ENCODE results near the gene HPS3. TPM values are rescaled to one million over a fixed set of nuclear protein-coding genes. Genes with fewer than 3 reads are reported as not detected.
"Not testable (repeated sequence)": the region's sequence is repeated elsewhere in the genome, so short reads cannot be mapped to it uniquely, and the experiment has no call there.

Gene HPS3
- total RNA-seq, 1 experiment from 2014 or later = 62.5 TPM

DNA sequence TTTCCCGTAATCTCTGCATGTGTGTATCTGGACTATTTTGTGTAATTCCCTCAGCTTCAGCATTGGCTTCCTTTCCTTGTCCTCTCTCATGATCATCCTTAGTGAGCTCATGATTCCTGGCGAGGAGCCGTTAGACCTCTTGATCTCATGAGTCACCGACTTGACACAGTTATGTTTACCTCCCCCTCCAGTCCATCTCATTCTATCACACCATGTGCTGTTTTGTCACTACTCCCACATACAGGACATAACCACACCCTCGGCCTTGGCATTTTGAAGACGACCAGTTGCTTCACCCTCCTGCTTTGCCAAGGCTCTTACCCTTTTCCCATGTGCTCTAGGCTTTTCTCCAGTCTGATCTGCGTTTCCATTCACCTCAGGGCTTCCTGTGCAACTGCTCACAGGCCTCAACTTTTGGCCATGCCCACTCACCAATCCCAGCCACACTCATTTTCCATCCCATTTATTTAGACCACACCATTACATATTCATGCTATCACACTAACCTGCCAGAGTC lies 50.7 kb downstream of the HPS3 start:
- no peak overlapping the region for H3K9ac ChIP-seq (ENCODE audit: low read length)
- DNase-seq = no peak
- no peak overlapping the region for H3K4me2 ChIP-seq (ENCODE audit: low read depth, low read length, poor library complexity, severe bottlenecking)
- H3K79me2 ChIP-seq (ENCODE audit: low read length) = no peaks in the 10 kb centered on the region
- no peaks in the 10 kb centered on the region for H4K20me1 ChIP-seq (ENCODE audit: insufficient read depth, low read depth, low read length)
- H3K9me2 ChIP-seq (replicated peaks; ENCODE audit: insufficient read depth, low read length) = no peaks in the 10 kb centered on the region
- H3K4me1 ChIP-seq (ENCODE audit: low read length) = no peaks in the 10 kb centered on the region
- H3K4me3 ChIP-seq (ENCODE audit: low read length) = no peak overlapping the region
- H3K36me3 ChIP-seq (ENCODE audit: insufficient read depth, low read length) = 0 out of 2 replicates have a peak, but pooled peaks cover 2% of the 10 kb centered on the region
- H3K27ac ChIP-seq (ENCODE audit: low read length) = no peak overlapping the region
- no peaks in the 10 kb centered on the region for H3K27me3 ChIP-seq (ENCODE audit: low read length)
- H3K9me3 ChIP-seq (ENCODE audit: low read length) = no peaks in the 10 kb centered on the region
- H2AFZ ChIP-seq (ENCODE audit: low read length) = no peak overlapping the region

GRCh38 chr3:149181182-149181581 lies 51.7 kb downstream of the HPS3 start:
- no peak overlapping the region for H3K4me2 ChIP-seq (ENCODE audit: low read depth, low read length, poor library complexity, severe bottlenecking)
- H3K27me3 ChIP-seq (ENCODE audit: low read length) = no peaks in the 10 kb centered on the region

GRCh38 chr3:149186219-149186618 lies 56.8 kb downstream of the HPS3 start:
- Histone ChIP-seq H3K27me3 (ENCODE audit: low read length) (no peaks in the 10 kb centered on the region), H3K9ac (ENCODE audit: low read length) (no peak overlapping the region), H3K4me1 (ENCODE audit: low read length) (no peaks in the 10 kb centered on the region), H3K9me2 (replicated peaks; ENCODE audit: insufficient read depth, low read length) (no peaks in the 10 kb centered on the region), H2AFZ (ENCODE audit: low read length) (no peak overlapping the region), H3K9me3 (ENCODE audit: low read length) (no peaks in the 10 kb centered on the region), H3K27ac (ENCODE audit: low read length) (no peak overlapping the region), H3K4me2 (ENCODE audit: low read depth, low read length, poor library complexity, severe bottlenecking) (no peak overlapping the region), H3K36me3 (ENCODE audit: insufficient read depth, low read length) (no peaks in the 10 kb centered on the region), H3K4me3 (ENCODE audit: low read length) (no peak overlapping the region), H4K20me1 (ENCODE audit: insufficient read depth, low read depth, low read length) (no peaks in the 10 kb centered on the region), H3K79me2 (ENCODE audit: low read length) (no peaks in the 10 kb centered on the region)
- DNase-seq = no peak

More at GRCh38 chr3:149181182-149181581, 51.7 kb downstream of the HPS3 start:
- H3K9me2 ChIP-seq (replicated peaks; ENCODE audit: insufficient read depth, low read length) = no peaks in the 10 kb centered on the region
- H3K79me2 ChIP-seq (ENCODE audit: low read length) = no peaks in the 10 kb centered on the region
- H3K9ac ChIP-seq (ENCODE audit: low read length) = no peak overlapping the region
- no peak for DNase-seq
- H3K4me1 ChIP-seq (ENCODE audit: low read length) = no peaks in the 10 kb centered on the region
- H3K4me3 ChIP-seq (ENCODE audit: low read length) = no peak overlapping the region
- H3K9me3 ChIP-seq (ENCODE audit: low read length) = no peaks in the 10 kb centered on the region
- no peak overlapping the region for H2AFZ ChIP-seq (ENCODE audit: low read length)
- H3K27ac ChIP-seq (ENCODE audit: low read length) = no peak overlapping the region
- no peaks in the 10 kb centered on the region for H4K20me1 ChIP-seq (ENCODE audit: insufficient read depth, low read depth, low read length)
- 0 out of 2 replicates have a peak, but pooled peaks cover 2% of the 10 kb centered on the region for H3K36me3 ChIP-seq (ENCODE audit: insufficient read depth, low read length)

GRCh38 chr3:149186721-149187120 lies 57.3 kb downstream of the HPS3 start:
- no peaks in the 10 kb centered on the region for H3K36me3 ChIP-seq (ENCODE audit: insufficient read depth, low read length)
- no peak overlapping the region for H3K9ac ChIP-seq (ENCODE audit: low read length)
- H3K9me2 ChIP-seq (replicated peaks; ENCODE audit: insufficient read depth, low read length) = no peaks in the 10 kb centered on the region
- no peak overlapping the region for H2AFZ ChIP-seq (ENCODE audit: low read length)
- H4K20me1 ChIP-seq (ENCODE audit: insufficient read depth, low read depth, low read length) = no peaks in the 10 kb centered on the region
- no peak for DNase-seq
- no peak overlapping the region for H3K4me2 ChIP-seq (ENCODE audit: low read depth, low read length, poor library complexity, severe bottlenecking)
- no peaks in the 10 kb centered on the region for H3K9me3 ChIP-seq (ENCODE audit: low read length)
- H3K4me3 ChIP-seq (ENCODE audit: low read length) = no peak overlapping the region
- no peaks in the 10 kb centered on the region for H3K27me3 ChIP-seq (ENCODE audit: low read length)
- no peaks in the 10 kb centered on the region for H3K4me1 ChIP-seq (ENCODE audit: low read length)
- H3K27ac ChIP-seq (ENCODE audit: low read length) = no peak overlapping the region
- no peaks in the 10 kb centered on the region for H3K79me2 ChIP-seq (ENCODE audit: low read length)

- Histone ChIP-seq H3K79me2 (ENCODE audit: low read length) (no peaks in the 10 kb centered on the region), H3K4me2 (ENCODE audit: low read depth, low read length, poor library complexity, severe bottlenecking) (no peak overlapping the region), H4K20me1 (ENCODE audit: insufficient read depth, low read depth, low read length) (no peaks in the 10 kb centered on the region), H2AFZ (ENCODE audit: low read length) (no peak overlapping the region), H3K4me1 (ENCODE audit: low read length) (no peaks in the 10 kb centered on the region), H3K36me3 (ENCODE audit: insufficient read depth, low read length) (no peaks in the 10 kb centered on the region), H3K27ac (ENCODE audit: low read length) (no peak overlapping the region), H3K27me3 (ENCODE audit: low read length) (no peaks in the 10 kb centered on the region), H3K4me3 (ENCODE audit: low read length) (no peak overlapping the region), H3K9me3 (ENCODE audit: low read length) (no peaks in the 10 kb centered on the region), H3K9me2 (replicated peaks; ENCODE audit: insufficient read depth, low read length) (no peaks in the 10 kb centered on the region), H3K9ac (ENCODE audit: low read length) (no peak overlapping the region)
- DNase-seq = no peak
Observed at GRCh38 chr3:149188494-149188893, 59.1 kb downstream of the HPS3 start.

- H3K4me1 ChIP-seq (ENCODE audit: low read length) = peaks cover 7% of the 10 kb centered on the region
- no peak overlapping the region for H2AFZ ChIP-seq (ENCODE audit: low read length)
- H3K36me3 ChIP-seq (ENCODE audit: insufficient read depth, low read length) = no peaks in the 10 kb centered on the region
- H3K9me3 ChIP-seq (ENCODE audit: low read length) = no peaks in the 10 kb centered on the region
- DNase-seq = no peak
- no peaks in the 10 kb centered on the region for H3K9me2 ChIP-seq (replicated peaks; ENCODE audit: insufficient read depth, low read length)
- no peak overlapping the region for H3K4me3 ChIP-seq (ENCODE audit: low read length)
- no peak overlapping the region for H3K9ac ChIP-seq (ENCODE audit: low read length)
- no peak overlapping the region for H3K27ac ChIP-seq (ENCODE audit: low read length)
- no peaks in the 10 kb centered on the region for H4K20me1 ChIP-seq (ENCODE audit: insufficient read depth, low read depth, low read length)
- no peaks in the 10 kb centered on the region for H3K79me2 ChIP-seq (ENCODE audit: low read length)
- H3K27me3 ChIP-seq (ENCODE audit: low read length) = no peaks in the 10 kb centered on the region
- H3K4me2 ChIP-seq (ENCODE audit: low read depth, low read length, poor library complexity, severe bottlenecking) = no peak overlapping the region
Observed at GRCh38 chr3:149195221-149195620, 65.8 kb downstream of the HPS3 start.

DNA sequence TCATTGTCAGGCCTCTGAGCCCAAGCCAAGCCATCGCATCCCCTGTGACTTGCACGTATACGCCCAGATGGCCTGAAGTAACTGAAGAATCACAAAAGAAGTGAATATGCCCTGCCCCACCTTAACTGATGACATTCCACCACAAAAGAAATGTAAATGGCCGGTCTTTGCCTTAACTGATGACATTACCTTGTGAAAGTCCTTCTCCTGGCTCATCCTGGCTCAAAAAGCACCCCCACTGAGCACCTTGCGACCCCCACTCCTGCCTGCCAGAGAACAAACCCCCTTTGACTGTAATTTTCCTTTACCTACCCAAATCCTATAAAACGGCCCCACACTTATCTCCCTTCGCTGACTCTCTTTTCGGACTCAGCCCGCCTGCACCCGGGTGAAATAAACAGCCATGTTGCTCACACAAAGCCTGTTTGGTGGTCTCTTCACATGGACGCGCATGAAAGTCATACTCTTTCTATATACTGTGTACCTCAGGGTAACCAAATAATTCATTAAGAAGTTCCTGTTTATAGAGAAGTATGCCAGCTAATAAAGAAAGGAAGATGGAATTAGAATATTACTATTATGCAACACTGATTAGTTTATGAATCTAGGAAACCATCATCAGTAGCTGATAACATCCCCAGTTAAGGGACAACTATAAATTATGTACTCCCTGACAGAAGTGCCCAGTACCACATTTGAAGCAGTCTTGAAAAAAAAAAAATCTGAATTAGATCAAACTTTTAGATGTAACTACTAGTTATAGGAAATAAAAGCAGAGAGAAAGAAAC lies 67.6 kb downstream of the HPS3 start:
- not testable (repeated sequence) for H3K4me2 ChIP-seq (ENCODE audit: low read depth, low read length, poor library complexity, severe bottlenecking)

GRCh38 chr3:149197669-149198068 lies 68.2 kb downstream of the HPS3 start:
- H3K36me3 ChIP-seq (ENCODE audit: insufficient read depth, low read length) = no peaks in the 10 kb centered on the region
- peaks cover 7% of the 10 kb centered on the region for H3K4me1 ChIP-seq (ENCODE audit: low read length)
- no peaks in the 10 kb centered on the region for H3K9me3 ChIP-seq (ENCODE audit: low read length)
- no peaks in the 10 kb centered on the region for H3K79me2 ChIP-seq (ENCODE audit: low read length)
- no peaks in the 10 kb centered on the region for H3K27me3 ChIP-seq (ENCODE audit: low read length)
- H3K4me3 ChIP-seq (ENCODE audit: low read length) = no peak overlapping the region
- no peak for DNase-seq
- H3K27ac ChIP-seq (ENCODE audit: low read length) = no peak overlapping the region
- H3K9me2 ChIP-seq (replicated peaks; ENCODE audit: insufficient read depth, low read length) = no peaks in the 10 kb centered on the region
- no peaks in the 10 kb centered on the region for H4K20me1 ChIP-seq (ENCODE audit: insufficient read depth, low read depth, low read length)
- no peak overlapping the region for H2AFZ ChIP-seq (ENCODE audit: low read length)
- no peak overlapping the region for H3K9ac ChIP-seq (ENCODE audit: low read length)
- no peak overlapping the region for H3K4me2 ChIP-seq (ENCODE audit: low read depth, low read length, poor library complexity, severe bottlenecking)

More for the DNA sequence above, 67.6 kb downstream of the HPS3 start:
- not testable (repeated sequence) for H2AFZ ChIP-seq (ENCODE audit: low read length); H3K9me3 ChIP-seq (ENCODE audit: low read length); DNase-seq; H3K27me3 ChIP-seq (ENCODE audit: low read length); H3K4me1 ChIP-seq (ENCODE audit: low read length); H3K9ac ChIP-seq (ENCODE audit: low read length); H3K36me3 ChIP-seq (ENCODE audit: insufficient read depth, low read length); H4K20me1 ChIP-seq (ENCODE audit: insufficient read depth, low read depth, low read length); H3K9me2 ChIP-seq (replicated peaks; ENCODE audit: insufficient read depth, low read length); H3K27ac ChIP-seq (ENCODE audit: low read length); H3K79me2 ChIP-seq (ENCODE audit: low read length); H3K4me3 ChIP-seq (ENCODE audit: low read length)

Measured in Karpas-422 (cell line).